Omental fat pad (tissue), 4 donors: ENCODE data around the gene ASTN2. TPM values are rescaled to one million over a fixed set of nuclear protein-coding genes. Genes with fewer than 3 reads are reported as not detected.

Experiments
- ATAC-seq: fragments of 150-250 bp; one replicate; pipeline ENCODE4 v1.9.1; 2016; ENCODE audit warnings: mild to moderate bottlenecking, moderate library complexity; ENCODE audit not compliant: low FRiP score
- DNase-seq: peaks from one replicate; pipeline ENCODE4 v3.0.0-alpha.2; 2019; ENCODE audit warnings: low spot score
- CTCF ChIP-seq, 3 donors: fragments of 450-650 bp; IDR thresholded peaks; one replicate each; pipeline ENCODE4 v1.5.1; 2016 to 2017; ENCODE audit warnings: antibody characterized with exemption in 3 of 3, mild to moderate bottlenecking in 3 of 3, moderate library complexity in 2 of 3
- total RNA-seq, 4 donors: library from RNA; depleted of rRNA; stranded (reverse); fragments of >200 nt; gene quantifications; one replicate each; pipeline ENCODE4 v1.1.0, GENCODE V29; 2016

The ASTN2 gene
- total RNA-seq, 4 donors from 2014 or later = 1.1 to 8.4 (median 3.6) TPM

GRCh38 chr9:117411547-117411946 lies 3.3 kb downstream of the ASTN2 start:
- DNase-seq = no peak
- ATAC-seq = no peak
- TF ChIP-seq CTCF (IDR thresholded peaks at IDR 0.05) = peak in 1 of 3 donors; percentile 9

GRCh38 chr9:117409321-117409720 lies 5.5 kb downstream of the ASTN2 start:
- no peak for TF ChIP-seq CTCF (IDR thresholded peaks at IDR 0.05)
- no peak for DNase-seq
- no peak for ATAC-seq

- DNase-seq (no peak), ATAC-seq (no peak)
- no peak for TF ChIP-seq CTCF (IDR thresholded peaks at IDR 0.05)
Observed at GRCh38 chr9:117407436-117408022, 7.3 kb downstream of the ASTN2 start.

GRCh38 chr9:117405950-117406705 lies 8.7 kb downstream of the ASTN2 start:
- DNase-seq (no peak), ATAC-seq (no peak)
- no peak for TF ChIP-seq CTCF (IDR thresholded peaks at IDR 0.05)

GRCh38 chr9:117403848-117404247 lies 11.0 kb downstream of the ASTN2 start:
- DNase-seq (no peak), ATAC-seq (no peak)
- TF ChIP-seq CTCF (IDR thresholded peaks at IDR 0.05) = no peak

- no peak for DNase-seq
- ATAC-seq = no peak
Observed at GRCh38 chr9:117403403-117403811, 11.4 kb downstream of the ASTN2 start.

More at GRCh38 chr9:117403403-117403811, 11.4 kb downstream of the ASTN2 start:
- TF ChIP-seq CTCF (IDR thresholded peaks at IDR 0.05) = no peak
